Femur (tissue), 1 donor: ENCODE data around the gene CREB3L2.
A peak's percentile ranks its signal among the peaks of the same experiment; 100 is the strongest.

ENCODE experiments used
- DNase-seq: peaks from one replicate; pipeline ENCODE4 v3.0.0-alpha.2; 2017

The CREB3L2 gene

DNA sequence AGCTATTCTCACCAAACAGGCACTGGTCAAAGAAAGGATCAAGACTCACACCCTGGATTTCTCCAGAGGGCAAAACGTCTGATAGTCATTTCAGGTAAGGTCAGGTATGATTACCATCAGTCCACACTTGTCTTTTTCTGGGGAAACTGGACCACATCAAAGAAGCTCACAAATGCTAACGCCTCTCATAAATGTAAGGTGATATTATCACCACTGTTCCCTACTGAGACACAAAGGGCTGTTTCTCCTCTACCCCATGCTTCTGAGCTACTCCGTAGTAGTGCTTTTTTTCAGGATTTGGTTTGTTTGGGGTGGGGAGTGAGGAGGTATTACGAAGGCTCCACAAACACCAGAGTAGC is 51.6 kb downstream of the CREB3L2 start:
- DNase-seq = no peak

DNA sequence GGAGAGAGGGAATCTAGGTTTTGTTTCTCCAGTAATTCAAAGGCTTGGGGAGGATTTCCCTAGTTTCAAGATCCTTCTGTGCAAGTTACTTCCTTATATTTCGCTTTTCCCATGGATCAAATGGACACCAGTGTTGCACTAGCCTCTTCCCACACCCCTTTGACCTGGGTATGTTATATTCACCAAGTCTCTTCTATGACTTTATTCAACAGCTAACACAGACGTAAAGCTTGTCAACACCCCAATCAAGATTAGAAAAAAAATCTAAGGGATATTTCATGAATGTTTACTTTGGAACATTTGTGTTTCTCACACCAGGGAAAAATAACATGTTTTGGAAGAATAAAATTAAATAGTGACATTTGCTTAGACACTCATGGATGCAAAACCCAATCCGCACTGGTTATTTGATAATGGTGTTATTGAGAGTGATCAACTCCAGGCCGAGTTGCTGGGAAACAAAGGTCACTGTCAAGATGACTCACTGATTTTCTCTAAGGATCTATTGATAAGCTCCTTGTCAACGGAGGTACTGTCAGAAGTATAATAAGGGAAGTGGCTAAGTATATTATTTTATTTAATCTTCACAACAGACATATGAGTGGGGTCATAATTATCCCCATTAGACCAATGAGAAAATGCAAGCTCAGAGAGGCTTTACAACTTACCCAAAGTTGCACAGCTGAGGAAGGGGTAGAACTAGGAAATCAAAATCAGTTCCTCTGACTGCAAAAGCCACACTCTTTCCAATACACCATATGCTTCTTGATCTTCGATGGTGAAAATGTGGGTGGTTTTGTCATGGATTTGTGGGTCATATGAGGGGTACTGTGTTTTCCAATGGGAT is 52.2 kb downstream of the CREB3L2 start:
- no peak for DNase-seq

DNA sequence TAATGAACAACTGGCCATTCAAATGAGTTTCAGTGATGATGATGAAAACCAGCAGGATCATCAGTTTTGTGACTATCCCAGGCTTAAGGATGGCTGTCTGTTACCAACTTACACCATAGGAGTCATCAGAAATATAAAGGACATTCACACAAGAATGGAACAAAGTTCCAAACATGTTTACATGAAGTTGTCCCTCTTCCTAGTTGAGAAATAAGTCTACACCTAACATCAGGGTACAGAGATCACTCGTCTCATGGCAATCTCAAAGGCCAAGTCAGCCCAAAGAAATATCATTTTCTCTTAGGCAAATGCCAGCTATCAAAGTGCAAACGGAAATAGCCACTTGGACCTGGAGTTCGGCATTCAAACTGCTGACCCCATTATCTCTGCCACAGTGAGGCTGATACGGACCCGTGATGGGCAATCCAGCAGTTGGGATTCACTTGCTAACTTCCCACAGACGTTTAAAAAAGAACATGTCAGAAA is 53.0 kb downstream of the CREB3L2 start:
- no peak for DNase-seq

DNA sequence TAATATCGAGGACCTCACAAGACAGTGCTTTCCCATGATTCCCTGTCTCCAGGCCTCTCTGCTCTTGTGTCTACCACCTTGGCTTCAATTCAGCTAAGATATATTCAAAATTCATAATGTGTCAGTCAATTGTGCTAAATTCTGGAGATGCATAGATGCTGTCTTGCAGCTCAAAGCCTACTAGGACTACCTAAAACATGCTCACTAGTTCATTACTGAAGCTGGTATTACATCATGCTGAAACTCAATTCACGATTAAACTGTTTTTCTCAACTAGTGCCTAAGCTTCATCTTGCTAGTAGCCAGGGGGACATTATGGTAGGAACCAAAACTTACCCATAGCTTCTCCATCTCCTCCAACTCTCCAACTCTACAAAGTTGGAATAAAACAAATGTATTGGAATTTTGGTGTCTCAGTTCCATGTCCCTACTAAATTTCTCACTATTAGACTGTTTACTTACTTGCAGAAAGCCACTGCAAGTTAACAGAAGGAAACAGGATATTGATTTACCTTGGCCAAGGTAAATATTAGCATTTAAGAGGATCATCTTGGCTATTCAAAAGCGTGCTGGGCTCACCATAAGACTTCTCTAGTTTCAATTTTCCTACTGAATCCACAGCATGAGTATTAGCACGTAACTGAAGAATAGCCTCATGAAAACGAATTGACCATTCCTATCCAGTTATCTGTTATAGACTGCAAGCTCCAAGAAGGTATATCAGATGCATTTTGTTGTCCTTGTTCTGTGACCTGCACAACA is 53.6 kb downstream of the CREB3L2 start:
- no peak for DNase-seq

DNA sequence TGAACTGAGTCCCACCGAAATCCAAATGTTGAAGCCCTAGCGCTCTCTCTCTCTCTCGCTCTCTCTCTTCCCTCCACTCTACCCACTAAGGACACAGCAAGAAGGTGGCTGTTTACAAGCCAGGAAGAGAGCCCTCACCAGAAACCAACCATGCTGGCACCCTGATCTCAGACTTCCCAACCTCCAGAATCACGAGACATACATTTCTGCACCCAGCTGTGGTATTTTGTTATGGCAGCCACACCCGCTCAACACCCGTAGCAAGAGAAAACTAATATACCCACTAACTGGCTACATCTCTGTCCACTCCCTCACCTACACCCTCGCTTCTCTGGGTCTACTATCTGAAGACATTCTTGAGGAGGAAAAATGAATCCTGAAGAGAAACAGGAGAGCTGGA is 54.8 kb downstream of the CREB3L2 start:
- no peak for DNase-seq

DNA sequence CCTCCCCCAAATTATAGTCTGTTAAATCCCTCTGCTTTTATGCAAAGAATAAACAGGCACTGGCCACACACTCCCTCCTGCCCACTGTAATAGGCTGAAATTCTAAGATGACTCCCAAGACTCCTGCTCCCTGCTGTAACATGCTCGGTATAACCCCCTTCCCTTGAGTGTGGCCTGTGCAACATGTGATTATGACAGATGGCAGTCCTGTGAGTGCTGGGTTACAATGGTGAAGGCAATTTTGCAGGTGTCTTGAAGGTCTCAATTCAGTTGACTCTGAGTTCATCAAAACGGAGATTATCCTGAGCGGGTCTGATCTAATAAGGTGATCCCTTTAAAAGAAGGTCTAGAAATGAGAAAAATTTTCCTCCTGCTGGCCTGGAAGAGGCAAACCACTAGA is 55.9 kb downstream of the CREB3L2 start:
- DNase-seq = no peak

DNA sequence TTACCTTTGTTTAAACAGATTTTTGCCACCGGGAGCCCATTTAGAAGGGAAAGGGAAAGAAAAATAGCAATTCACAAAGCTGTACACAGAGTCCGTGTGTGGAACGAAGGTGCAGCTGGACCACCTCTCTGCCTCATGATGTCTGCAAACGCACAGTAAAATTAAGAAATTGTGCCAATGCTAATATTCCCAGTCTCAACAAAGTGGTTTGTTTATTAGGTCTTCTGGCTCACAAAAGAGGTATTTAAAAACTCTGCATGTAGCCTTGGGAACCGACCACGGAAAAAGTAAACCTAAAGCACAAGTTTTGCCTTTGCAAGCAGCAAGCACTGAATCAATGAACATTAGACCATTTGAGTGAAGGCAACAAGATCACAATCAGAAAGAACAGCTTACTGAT is 57.7 kb downstream of the CREB3L2 start:
- DNase-seq = no peak

DNA sequence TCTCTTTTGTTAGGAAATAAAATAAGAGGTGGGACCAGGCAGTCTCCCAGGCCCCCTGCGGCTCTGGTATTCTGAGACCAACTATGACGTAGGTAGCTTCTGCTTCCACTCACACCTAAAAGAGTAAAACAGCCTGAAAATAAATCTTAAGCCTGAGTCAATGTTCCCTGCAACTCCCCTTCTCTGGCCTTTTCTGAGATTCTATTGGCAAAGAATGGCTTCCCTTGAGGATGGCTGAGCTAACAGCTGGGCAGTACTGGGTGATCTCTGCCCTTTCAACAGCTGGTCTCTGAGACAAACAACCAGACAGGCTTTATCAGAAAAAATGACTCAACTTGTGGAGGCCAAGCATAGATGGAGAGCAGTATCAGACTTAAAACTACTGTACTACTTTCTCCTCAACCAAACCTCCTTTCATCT is 58.7 kb downstream of the CREB3L2 start:
- peak; percentile 55 for DNase-seq

DNA sequence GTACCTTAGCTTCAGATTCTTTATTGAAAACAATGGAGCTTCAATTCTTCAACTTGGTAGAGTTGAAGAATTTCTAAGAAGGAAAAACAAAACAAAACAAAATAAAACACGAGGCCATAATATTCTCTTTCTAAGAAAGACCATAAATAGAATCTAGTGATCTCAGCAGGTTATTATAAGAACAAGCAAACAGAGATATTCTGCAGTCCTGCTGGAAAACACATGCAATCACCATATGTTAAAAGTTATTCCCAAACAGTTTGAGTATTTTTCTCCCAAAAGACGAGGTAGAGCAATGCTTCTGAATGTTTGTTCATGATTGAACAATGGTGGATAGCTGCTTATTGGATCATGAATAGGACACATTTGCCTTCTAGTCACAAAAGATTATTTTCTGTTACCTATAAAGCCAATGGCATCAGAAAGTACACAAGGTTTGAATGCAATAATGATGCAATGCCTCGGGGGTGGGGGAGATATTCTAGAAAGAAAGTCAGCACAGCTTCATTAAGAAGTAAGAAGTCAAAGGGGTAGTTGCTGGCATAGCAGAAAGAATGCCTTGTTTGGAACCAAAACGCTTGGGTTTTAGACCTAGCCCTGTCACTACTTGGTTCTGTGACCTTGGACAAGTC is 59.3 kb downstream of the CREB3L2 start:
- DNase-seq = no peak

DNA sequence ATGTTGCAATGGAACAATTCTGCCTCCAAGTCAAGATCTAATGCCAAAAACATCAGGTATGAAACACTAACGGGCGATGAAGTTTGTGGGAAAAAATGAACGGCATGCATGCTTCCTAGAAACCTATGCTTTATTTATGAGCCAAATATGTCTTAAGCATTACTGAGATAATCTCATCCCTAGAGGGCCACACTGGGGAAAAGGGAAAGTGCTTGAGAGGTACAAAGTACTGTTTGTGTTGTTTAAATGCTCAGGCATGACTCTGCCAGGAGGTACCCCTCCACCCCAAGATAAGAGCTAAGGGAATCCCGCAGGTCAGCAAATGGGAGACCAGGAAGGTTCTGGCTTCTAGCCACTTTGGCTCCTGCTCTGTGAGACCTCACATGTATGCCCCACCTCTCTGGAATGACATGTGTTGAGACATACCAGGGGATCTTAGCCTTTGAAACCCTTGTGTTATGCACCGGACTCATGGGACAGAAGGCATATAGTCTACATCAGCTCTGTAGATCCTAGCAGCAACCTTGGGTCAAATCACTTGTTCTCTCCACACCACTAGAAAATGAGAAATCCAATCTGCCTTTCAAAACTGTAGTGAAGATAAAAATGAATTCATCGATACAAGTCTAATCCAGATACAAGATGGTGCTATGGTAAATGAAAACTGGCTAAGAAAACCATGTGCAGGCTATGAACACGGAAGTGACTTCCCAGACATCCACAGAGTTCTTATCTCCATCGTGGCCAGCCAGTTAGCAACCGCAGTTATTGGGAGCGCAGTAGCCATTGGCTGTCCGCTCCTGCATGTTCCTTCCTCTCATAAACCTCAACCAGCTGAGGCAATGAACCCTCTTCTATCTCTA is 61.0 kb downstream of the CREB3L2 start:
- DNase-seq = peak; percentile 34

DNA sequence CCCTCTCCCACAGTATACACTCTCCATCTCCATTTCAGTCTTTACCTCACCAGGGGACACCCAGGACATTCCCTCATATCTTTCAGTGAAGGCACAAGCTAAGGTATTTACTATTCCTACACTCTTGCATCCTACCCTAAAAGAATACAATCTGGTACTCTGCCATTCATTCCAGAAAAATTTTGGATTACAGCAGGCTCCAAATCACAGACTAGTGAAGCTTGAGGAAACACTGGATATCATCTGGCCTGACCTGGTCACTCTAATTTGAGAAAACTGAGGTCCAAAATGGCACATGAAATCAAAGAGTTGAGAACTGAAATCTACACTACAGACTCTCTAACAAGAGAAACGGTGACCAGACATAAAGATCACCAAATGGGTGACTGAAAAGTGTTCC is 61.7 kb downstream of the CREB3L2 start:
- DNase-seq = no peak

DNA sequence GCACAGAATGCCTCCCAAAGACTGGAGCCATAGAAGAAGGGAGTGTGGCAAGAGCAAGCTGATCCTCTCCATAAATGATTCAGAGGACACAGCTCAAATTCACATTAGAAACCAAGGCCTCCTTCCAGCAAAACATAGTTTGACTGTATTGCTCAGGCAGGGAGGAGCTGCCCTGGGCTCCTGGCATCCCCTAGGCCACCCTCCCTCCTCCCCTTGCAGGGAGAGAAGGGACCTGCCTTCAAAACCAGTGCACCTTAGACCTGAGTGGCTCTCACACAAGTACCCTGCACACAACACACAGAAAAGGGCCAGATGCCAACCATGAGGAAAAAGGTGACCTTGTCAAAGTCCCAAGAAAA is 64.7 kb downstream of the CREB3L2 start:
- no peak for DNase-seq

DNA sequence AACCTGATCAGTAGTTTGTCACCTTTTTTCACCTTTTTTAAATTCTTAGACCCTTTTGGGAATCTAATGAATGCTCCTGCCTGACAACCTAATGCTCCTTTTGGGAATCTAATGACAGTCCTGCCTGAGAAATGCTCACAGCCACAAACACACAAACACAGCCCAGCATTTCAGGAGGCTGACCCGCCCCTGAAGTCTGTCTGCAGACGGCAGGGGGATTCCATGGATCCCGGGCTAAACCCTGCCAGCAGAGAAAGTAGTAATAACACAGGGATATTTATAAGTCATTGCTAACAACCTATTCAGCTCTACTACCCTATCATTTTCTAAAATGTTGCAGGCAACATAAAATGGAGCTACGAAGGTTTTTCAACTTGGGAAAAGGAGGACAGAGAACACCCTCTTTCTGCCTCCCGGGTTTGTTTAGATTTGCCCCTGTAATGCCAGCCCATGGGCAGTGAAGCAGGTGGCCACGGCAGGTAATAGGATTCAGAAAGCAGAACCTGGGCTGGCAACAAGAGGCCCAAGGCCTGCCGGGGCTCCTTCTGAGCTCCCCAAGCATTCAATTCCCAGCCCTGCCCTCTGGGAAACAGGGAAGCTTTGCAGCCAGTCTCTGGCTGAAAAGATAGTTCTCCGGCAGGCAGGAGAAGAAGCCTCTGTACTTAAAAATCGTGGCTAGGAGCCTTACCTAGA is 65.2 kb downstream of the CREB3L2 start:
- DNase-seq = peak; percentile 58

DNA sequence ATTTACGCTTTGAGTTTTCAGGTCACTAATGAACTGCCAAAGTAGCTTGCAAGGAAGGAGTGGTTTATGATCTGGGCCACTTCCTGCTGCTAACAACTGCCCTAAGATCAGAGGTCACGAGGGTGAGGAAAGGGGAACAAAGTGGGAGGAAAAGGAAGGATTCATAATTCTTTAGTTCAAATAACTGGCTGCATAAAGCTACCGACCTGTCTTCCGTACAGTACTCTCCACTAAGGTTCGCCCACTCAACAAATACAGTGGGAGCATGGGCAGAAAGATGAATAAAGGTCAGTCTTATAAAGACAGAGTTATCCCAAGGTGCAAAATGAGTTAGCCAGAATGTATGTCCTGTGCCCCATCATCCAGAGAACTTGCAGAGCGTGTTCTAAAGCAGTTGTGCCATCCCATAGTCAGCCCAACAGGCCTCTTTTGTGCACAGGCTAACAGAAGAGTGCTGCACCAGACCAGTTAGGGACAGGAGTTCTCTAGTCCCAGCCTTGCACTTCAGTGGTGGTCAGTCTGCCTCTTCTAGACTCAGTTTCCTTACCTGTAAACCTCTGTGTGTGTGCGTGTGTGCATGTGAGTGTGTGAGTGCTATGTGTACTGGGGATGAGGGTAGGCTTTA is 65.9 kb downstream of the CREB3L2 start:
- DNase-seq = no peak

DNA sequence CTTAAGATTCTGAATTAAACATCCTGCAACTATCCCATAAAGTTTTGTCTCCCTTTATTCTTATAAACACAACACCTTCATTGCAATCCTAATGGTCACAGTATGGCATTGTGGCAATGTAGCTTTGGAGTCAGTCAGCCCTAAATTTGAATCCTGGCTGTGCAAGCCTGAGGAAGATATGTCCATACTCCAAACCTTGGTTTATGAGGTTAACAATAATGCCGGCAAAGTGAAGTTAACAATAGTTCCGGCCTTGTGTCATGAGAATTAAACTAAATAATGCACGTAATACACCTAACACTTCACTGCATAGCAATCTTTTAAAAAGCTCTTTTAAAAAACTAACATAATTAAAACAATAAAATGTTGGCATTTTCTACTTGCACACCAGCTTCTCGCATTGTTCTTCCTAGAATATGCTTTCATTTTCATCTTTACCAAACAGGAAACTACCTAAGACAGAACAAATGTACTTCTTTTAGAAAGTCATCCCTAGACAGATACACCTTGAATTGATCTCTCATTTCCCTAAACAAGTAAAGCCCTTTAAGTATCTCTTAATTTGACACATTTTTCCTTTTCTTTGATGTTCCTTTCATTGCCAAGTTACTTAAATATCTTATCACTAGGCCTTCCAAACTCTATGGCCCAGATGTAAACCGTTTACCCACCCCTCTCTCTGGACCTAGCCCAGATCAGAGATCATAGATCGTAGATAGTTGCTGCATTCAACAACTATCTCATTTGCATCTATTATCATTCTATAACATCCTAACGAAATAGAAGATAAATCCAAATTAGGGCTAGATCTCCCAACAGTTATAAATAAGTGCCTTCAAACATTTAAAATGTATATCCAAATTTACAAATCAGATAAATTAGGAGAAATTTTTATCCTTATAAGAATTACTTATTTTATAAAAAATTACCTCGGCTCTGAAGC is 66.7 kb downstream of the CREB3L2 start:
- DNase-seq = no peak

DNA sequence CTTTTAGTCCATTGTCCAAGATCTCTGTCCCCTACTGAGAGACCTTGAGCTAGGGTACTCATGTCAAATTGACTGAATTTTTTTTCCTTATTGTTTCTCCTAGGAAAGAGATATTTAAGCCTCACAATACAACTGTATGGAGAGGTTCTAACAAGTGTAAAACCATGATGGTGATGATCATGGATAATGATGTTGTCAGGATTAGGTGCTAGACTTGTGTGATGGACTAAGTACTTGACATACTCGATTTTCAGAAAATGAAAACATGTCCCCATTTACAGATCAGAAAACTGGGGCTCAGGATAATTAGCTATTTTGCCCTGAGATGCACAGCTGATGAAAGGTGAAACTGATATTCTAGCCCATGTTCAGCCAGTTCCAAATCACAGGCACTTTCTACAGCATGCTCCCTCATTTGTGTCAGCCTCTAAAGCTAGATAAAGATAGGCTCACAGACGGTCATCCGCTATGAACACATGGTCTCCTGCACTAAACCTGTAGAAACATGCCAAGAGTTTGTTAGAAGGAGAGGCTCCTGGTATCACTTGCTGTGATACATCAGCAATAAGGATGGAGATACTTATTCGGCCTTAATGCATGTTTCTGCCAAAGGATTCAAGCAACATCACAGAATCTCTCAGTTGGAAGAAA is 67.6 kb downstream of the CREB3L2 start:
- DNase-seq = no peak

DNA sequence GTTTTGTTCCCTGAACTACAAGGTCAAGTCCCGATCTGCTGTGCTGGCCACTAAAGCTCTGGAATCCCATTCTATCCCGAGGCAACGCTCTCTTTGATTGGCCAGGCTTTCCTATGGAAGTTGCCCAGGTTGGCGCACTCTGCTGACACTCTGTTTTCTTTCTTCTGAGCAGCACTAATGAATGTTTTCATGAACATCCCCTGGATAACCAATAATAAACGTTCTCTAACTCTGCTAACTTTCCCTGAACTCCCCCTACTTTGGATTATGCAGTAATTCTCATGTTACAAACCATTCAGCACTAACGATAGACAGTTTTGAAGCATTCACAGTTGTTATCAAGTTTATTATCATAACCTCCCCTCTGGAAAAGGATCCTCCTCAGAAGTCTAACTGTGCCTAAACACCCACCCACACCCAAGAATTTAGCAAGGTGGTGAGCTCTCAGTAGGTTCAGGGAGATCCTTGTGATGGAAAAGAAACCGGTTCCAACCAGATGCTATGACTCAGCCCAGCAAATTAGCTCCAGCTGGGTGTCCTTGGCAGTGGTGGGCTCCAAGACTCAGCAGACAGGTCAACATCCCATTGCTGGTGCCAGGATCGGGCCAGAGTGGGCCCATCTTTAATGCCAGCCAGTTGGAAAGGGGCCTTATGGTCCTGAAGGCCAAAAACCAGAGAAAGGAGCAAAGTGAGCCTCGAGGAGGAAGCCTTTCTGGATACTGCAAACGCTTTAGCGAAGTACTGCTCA is 68.4 kb downstream of the CREB3L2 start:
- DNase-seq = peak; percentile 79

DNA sequence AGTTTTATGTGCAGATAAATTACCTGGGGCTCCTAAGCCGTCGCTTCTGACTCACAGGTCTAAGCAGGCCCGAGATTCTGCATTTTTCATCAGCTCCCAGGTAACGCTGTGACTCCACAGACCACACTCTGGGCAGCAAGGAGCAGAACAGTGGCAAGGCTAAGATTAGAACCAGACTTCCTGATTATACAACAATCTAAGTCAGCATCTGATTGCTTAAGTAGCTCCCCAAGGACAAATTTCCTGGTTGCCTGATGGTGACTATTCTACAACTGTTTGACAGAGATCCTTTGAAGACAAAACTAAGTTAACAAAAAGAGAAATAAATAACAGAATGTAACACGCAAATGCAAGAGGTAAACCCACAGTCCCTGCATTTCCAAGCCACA is 69.0 kb downstream of the CREB3L2 start:
- no peak for DNase-seq

DNA sequence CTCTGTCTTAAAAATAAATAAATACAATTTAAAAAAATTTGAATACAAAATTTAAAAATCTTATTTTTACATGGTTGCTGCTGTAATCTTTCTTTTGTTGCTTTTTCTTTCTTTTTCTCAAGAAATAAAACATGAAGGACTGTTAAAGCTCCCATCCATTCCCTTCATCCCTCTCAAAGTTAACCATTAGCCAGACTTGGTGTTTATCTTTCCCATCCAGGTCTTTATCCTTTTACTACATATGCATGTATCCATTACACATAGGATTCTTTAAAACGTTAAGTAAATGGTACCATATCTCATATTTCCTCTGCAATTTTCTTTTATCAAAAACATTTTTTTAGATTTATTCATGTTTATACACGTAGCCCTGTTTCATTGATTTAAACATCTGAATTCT is 70.1 kb downstream of the CREB3L2 start:
- DNase-seq = no peak
